ENCODE results near the gene GARIN3.

DNA sequence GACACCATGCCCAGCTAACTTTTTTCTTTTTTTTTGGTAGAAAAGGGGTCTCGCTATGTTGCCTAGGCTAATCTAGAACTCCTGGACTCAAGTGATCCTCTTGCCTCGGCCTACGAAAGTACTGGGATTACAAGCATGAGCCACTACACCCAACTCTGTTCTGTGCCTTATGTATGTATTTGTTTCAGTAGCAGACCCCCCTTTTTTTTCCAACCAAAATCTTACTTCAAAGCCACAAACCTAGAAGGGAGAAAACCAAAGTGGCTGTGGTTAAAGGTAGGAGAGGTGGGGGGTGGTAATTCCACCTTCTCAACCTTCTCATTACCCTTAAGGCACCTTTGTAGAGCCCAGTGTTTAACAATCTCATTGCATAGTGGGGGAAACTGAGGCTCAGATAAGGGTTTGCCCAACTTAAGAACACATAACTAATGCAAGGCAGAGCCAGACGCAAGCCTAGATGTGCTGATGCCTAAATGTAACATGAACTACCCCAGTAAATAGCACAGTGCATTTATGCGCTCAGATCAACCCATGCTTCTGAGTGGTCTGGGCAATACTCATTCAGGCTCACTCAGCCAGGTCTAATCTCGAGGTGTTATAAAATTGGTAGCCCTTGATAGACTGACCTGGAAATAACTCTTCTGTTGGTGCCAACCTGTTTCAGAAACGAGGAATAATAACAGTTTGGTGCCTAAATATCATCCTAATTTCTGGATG lies 47.6 kb upstream of the GARIN3 start:
- TF ChIP-seq EZH2 (IDR thresholded peaks at IDR 0.05) (no peak), POLR2AphosphoS5 (IDR thresholded peaks at IDR 0.05; ENCODE audit: borderline replicate concordance, low read depth, low read length) (no peak), FOXP2 (optimal IDR thresholded peaks at IDR 0.05; ENCODE audit: control extremely low read depth, extremely low read length, insufficient read depth) (no peak)

All from SK-N-MC (cell line).